ENCODE results near the gene CDH12.

GRCh38 chr5:22023784-22024183 lies 829.4 kb downstream of the CDH12 start:
- no peak for TF ChIP-seq EZH2 (IDR thresholded peaks at IDR 0.05; ENCODE audit: borderline replicate concordance, low read length)
- TF ChIP-seq, protein P1, sequence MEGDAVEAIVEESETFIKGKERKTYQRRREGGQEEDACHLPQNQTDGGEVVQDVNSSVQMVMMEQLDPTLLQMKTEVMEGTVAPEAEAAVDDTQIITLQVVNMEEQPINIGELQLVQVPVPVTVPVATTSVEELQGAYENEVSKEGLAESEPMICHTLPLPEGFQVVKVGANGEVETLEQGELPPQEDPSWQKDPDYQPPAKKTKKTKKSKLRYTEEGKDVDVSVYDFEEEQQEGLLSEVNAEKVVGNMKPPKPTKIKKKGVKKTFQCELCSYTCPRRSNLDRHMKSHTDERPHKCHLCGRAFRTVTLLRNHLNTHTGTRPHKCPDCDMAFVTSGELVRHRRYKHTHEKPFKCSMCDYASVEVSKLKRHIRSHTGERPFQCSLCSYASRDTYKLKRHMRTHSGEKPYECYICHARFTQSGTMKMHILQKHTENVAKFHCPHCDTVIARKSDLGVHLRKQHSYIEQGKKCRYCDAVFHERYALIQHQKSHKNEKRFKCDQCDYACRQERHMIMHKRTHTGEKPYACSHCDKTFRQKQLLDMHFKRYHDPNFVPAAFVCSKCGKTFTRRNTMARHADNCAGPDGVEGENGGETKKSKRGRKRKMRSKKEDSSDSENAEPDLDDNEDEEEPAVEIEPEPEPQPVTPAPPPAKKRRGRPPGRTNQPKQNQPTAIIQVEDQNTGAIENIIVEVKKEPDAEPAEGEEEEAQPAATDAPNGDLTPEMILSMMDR (IDR thresholded peaks at IDR 0.05; ENCODE audit: low read length) = no peak

All from OCI-LY1 (cell line).